ENCODE measurements around the gene ZSWIM6. TPM values are rescaled to one million over a fixed set of nuclear protein-coding genes. Genes with fewer than 3 reads are reported as not detected.

The ZSWIM6 gene
- polyA plus RNA-seq, 2 of the 4 experiments (the other 2 are of a cell fraction) = 8.9 to 18.0 TPM

GRCh38 chr5:61559722-61560121 is 227.7 kb downstream of the ZSWIM6 start:
- no peak overlapping the region for H3K4me3 ChIP-seq
- H3K27ac ChIP-seq = no peak overlapping the region
- H3K4me1 ChIP-seq = peaks cover 6% of the 10 kb centered on the region; the same call in 2 of the 3 replicates
- POLR2A ChIA-PET = no interaction called here
- no peak overlapping the region for H3K4me2 ChIP-seq
- FAIRE-seq (no peak), ATAC-seq (no peak), DNase-seq (ENCODE audit: low read depth in 1 of 2, low spot score in 1 of 2) (no peak)
- 83% methylated on average over 1 of the region's 1 CpG for whole genome bisulfite sequencing (ENCODE audit: missing lambda C conversion rate)
- H3K9me3 ChIP-seq = no peaks in the 10 kb centered on the region
- CTCF ChIA-PET = interaction anchor here (0.6 to 1.6 kb wide), 5 partner anchors 8 to 258 kb away, joined by 3 to 4 read pairs (median 3); no protein-coding TSS in a partner anchor
- TF ChIP-seq TP53 (CRISPR knock-in tag; IDR thresholded peaks at IDR 0.05) = no peak
- TF ChIP-seq FOSL2 (IDR thresholded peaks at IDR 0.05) = no peak
- TF ChIP-seq FOSL2 (CRISPR knock-in tag; IDR thresholded peaks at IDR 0.05) = no peak
- no peak for TF ChIP-seq EHF (CRISPR knock-in tag; IDR thresholded peaks at IDR 0.05)
- no peak for TF ChIP-seq REST (IDR thresholded peaks at IDR 0.05)
- no peak for TF ChIP-seq ELK1 (IDR thresholded peaks at IDR 0.05; ENCODE audit: low read depth, low read length)
- TF ChIP-seq CHD4 (IDR thresholded peaks at IDR 0.05; ENCODE audit: borderline replicate concordance) = no peak

- FAIRE-seq (no peak), ATAC-seq (peak in 1 of 2 experiments; percentile 50; a peak in 2 of 6 replicates), DNase-seq (ENCODE audit: low read depth in 1 of 2, low spot score in 1 of 2) (peak in 1 of 2 experiments; percentile 38)
- TF ChIP-seq JUNB (IDR thresholded peaks at IDR 0.05) = no peak
- no peak for TF ChIP-seq EHF (CRISPR knock-in tag; IDR thresholded peaks at IDR 0.05)
- no peak for TF ChIP-seq HMGXB4 (CRISPR knock-in tag; IDR thresholded peaks at IDR 0.05; ENCODE audit: borderline replicate concordance)
- no peak for TF ChIP-seq SMC3 (IDR thresholded peaks at IDR 0.05)
- TF ChIP-seq KDM5A (IDR thresholded peaks at IDR 0.05) = no peak
- TF ChIP-seq USF2 (IDR thresholded peaks at IDR 0.05) = no peak
- TF ChIP-seq REST (IDR thresholded peaks at IDR 0.05) = no peak
- Histone ChIP-seq H3K4me1 (peaks cover 6% of the 10 kb centered on the region; the same call in 2 of the 3 replicates), H3K27ac (no peak overlapping the region), H3K4me2 (0 out of 3 replicates have a peak overlapping the region, but pooled peaks have one; percentile 8), H3K9me3 (no peaks in the 10 kb centered on the region), H3K4me3 (no peak overlapping the region)
- ChIA-PET POLR2A (no interaction called here), CTCF (no interaction called here)
- 67% methylated on average over 3 of the region's 3 CpGs for WGBS (ENCODE audit: missing lambda C conversion rate)
Observed at GRCh38 chr5:61563401-61563800, 231.3 kb downstream of the ZSWIM6 start.
